AG09309 (cell line): ENCODE measurements around the gene CASZ1.

Experiments
- DNase-seq: peaks from one replicate; pipeline ENCODE4 v3.0.0-alpha.2; 2010; ENCODE audit warnings: low read depth
- H3K4me3 ChIP-seq: 2 replicates; pipeline ENCODE4 v1.5.1; 2011; ENCODE audit warnings: mild to moderate bottlenecking, low read depth, low read length, moderate library complexity; ENCODE audit not compliant: control insufficient read depth
- TF ChIP-seq, protein P1 (sequence below): IDR thresholded peaks from 2 replicates; pipeline ENCODE4 v1.5.1; 2011; ENCODE audit warnings: mild to moderate bottlenecking, low read depth, low read length, inconsistent platforms; ENCODE audit not compliant: insufficient read depth, control insufficient read depth; ENCODE audit errors: missing control alignments

Gene CASZ1

DNA sequence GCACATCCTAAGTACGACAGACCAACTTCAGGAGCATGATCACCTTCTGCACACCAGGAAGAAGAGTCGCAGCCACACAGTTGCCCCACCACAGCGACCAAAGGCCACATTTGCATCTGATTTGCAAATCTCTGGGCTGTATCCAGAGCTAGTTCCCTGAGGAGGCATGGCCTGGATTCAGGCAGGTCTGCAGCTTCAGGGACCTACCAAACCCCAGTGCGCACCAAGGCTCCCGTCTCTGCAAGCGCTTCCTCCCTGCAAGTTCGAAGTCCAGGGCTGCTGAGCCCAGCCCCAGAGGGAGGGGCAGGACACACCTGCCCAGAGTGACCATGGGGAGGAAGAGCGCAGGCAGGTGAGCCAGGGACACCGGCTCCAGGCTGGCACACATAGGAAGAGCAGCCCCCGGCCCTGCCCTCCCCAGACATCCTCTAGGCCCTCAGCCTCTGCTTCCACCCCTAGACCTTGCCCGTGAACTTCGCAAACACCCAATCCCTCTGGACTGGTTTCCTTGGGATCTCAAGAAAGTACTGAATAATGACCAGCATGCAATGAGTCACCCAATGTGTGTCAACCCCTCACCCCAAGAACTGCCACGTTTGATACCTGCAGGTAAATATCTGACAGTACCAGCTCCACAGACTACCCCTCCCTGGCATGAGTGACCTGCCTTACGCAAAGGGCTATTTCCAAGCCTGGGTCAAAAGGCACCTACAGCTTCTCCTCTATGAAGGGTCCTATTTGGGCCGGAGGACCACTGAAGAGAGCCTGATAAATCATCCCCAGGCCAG lies 36.8 kb downstream of the CASZ1 start:
- no peak for DNase-seq
- H3K4me3 ChIP-seq, result no peak overlapping the region
- TF ChIP-seq, protein P1, sequence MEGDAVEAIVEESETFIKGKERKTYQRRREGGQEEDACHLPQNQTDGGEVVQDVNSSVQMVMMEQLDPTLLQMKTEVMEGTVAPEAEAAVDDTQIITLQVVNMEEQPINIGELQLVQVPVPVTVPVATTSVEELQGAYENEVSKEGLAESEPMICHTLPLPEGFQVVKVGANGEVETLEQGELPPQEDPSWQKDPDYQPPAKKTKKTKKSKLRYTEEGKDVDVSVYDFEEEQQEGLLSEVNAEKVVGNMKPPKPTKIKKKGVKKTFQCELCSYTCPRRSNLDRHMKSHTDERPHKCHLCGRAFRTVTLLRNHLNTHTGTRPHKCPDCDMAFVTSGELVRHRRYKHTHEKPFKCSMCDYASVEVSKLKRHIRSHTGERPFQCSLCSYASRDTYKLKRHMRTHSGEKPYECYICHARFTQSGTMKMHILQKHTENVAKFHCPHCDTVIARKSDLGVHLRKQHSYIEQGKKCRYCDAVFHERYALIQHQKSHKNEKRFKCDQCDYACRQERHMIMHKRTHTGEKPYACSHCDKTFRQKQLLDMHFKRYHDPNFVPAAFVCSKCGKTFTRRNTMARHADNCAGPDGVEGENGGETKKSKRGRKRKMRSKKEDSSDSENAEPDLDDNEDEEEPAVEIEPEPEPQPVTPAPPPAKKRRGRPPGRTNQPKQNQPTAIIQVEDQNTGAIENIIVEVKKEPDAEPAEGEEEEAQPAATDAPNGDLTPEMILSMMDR, result no peak

DNA sequence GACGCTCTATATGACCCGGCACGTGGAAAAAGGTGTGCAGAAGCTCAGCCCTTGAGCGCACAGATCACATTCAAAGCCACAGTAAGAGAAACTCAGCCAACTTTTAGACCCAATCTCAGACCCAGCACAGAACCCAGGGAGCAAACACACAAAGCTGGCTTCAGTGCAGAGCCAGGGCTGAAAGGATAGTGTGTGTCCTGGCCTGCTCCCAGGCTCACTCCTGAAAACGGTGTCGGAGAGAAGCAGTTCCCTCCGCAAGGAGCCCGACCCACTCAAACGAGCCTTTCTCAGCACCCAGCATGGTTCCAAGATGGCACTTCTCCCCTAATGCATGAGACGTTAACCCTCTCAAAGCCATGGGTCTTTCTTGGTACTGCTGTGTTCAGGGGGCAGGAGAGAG lies 39.6 kb downstream of the CASZ1 start:
- DNase-seq, result no peak
- H3K4me3 ChIP-seq, result no peak overlapping the region
- TF ChIP-seq, protein P1, result no peak

DNA sequence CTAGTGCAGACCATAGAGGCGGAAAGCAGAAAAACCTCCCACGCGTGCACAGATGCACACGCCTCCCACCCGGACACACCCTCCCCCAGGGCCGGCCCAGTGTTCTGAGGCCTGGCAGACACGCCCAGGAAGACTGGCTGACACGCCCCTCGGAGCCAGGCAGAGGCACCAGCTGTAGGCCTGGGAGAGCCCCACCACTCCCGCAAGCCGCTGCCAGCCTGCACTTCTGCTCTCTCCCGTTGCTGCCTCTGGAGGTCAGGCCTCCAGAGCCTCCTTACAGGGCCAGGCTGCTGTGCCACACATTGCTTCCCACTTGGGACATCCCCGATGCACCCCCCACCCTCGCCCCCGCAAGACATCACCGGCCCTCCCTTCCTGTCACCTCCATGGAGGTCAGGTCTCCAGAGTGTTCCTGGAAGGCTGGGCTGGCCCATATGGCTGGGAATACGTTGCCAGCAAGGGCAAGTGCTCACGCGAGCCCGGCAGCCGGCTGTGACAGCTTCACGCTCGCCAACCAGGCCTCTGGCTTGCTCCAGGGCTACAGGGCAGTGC lies 40.4 kb downstream of the CASZ1 start:
- H3K4me3 ChIP-seq, result no peak overlapping the region
- TF ChIP-seq, protein P1, result no peak
- DNase-seq, result no peak

- TF ChIP-seq, protein P1, result no peak
- no peak for DNase-seq
Observed at GRCh38 chr1:10754568-10755329, 41.7 kb downstream of the CASZ1 start.

DNA sequence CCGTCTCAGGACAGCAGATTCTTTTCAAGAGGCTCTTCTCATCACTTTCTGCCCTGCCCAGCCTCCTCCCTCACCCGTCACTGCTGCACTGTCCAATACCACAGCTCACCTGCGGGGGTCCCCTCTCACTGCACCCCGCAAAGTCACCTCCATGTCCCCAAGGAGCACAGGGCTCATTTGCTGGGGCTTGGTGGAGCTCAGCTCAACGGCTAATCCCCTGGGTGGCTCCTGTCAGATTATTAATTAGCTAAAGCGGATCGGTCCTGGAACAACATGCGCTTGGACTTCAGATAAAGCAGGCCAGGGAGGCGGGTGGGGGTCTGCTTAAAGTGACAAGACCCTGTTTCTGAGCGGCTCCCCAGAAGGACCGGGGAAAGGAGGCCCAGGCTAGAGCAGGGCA lies 43.1 kb downstream of the CASZ1 start:
- no peak overlapping the region for H3K4me3 ChIP-seq
- TF ChIP-seq, protein P1, result no peak
- no peak for DNase-seq

More at GRCh38 chr1:10754568-10755329, 41.7 kb downstream of the CASZ1 start:
- no peak overlapping the region for H3K4me3 ChIP-seq

DNA sequence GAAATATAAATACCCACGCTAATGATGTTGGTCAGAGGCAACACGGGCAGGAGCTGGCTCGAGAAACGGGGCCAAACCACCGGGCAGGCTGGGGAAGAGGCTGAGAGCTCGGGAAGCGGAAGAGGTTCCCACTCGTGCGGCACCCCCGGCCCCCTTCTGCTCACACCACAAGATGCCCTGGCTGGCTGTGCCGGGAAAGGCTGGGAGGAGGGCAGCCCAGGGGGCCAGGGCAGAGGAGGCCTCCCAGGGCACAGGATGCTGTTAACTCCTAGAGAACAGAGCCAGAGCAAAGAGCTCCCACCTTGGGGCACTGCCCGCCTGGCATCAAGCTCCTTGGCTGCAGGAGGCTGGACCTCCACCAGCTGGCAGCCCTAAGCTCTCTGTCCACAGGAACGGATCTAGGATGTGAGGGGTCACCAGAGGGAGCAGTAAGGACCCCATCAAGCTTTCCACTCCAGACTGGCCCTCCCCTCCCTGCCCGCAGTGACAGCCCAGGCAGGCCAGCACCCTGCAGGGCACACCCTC lies 44.8 kb downstream of the CASZ1 start:
- DNase-seq, result no peak
- TF ChIP-seq, protein P1, result no peak
- no peak overlapping the region for H3K4me3 ChIP-seq
